ENCODE measurements around the gene MAU2.

GRCh38 chr19:19280561-19280960, 40.1 kb upstream of the MAU2 start:
- TF ChIP-seq CTCF (IDR thresholded peaks at IDR 0.05) (no peak), POLR2A (IDR thresholded peaks at IDR 0.05) (no peak)

All from Peyer's patch (tissue), 4 donors.